Activated CD4-positive, alpha-beta T cell treated with anti-CD3 and anti-CD28 coated beads, Interleukin-2, amount 50 U/mL, for 1 hour (primary cell): Measurements from ENCODE around the gene CFAP251.
A peak's percentile ranks its signal among the peaks of the same experiment; 100 is the strongest.
"Not testable (repeated sequence)": the region's sequence is repeated elsewhere in the genome, so short reads cannot be mapped to it uniquely, and the experiment has no call there.

Source experiments
- DNase-seq: peaks from one replicate; pipeline ENCODE4 v3.0.0-alpha.2; 2020

CFAP251 gene

DNA sequence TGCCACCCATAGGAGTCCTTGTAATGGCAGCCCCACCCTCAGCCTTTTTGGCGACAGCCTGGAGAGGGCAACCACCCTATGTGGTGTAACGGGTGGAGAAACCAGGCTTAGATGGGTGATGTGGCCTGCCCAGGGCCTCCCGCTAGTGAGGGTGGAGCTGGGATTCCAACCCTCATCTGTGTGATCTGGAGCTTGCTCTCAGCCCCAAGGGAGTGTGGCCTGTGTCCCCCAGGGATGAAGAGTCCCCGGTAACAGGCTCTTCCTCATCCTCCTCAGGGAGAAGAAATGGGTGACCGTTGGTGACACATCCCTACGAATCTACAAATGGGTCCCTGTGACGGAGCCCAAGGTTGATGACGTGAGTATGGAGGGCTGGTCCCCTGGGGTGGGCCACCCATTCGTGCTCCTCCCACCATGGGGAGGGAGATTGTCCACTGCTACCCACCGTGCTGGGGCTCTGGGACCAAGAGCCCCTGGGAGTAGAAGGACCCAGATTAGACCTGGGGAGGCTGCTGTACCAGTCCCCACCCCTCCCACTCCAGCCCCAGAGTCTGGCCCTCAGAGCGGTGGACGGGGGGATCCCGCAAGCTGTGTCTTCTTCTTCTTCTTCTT is 112.1 kb downstream of the CFAP251 start:
- no peak for DNase-seq

DNA sequence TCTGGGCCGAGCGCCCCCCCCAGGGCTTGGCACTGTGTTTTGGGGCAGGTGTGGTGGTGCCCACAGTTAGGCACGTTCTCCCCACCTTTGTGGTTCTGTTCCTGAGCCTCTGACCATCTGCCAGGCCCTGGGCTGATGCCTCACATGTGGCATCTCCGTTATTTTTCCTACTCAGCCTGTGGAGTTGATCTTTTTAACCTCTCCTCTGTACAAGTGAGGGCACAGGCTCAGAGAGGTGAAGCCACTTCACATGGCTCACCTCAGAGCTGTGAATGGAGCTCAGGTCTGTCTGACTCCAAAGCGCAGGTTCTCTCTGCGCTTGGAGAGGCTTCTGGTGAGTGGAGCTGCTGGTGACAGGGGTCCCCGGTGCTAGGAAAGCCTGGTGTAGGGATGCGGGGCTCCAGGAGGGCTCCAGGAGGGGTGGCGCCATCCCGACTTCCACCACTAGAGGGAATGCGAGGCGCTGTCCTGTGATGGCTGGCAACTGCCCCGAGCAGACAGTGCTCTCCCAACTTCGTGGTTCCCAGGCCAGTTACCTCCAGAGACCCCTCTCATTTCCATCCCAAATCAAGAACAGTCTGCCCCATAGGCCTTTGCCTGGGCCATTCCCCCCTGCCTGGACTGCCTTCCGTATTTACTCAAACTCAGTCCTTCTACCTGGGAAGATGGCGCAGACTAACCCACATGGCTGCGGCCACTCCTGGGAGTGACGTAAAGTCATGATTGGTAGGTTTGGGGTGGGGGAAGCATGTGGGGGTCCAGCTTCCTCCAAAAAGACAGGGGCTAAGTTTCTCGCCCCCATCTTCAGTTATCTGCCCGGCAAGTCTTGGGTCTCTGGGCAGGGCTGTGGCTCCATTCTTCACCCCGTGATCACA is 113.2 kb downstream of the CFAP251 start:
- DNase-seq: peak; percentile 51

DNA sequence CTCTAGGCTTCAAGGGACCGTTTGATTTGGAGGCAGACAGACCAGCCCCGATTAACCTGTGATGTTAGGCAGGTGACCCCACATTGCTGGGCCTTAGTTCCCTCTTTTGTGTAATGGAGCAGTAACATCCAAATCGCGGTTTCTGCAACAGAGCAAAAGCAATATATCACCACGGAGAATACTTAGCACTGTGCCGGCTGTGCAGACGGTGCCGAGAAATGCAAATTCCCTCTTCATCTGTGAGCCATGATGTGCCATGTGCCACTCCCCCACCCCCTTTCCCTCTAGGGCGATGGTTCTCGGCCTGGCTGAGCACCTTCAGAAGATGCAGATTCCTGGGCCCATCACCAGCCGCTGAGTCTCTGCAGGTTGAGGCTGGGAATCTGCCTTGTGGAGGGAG is 114.2 kb downstream of the CFAP251 start:
- DNase-seq: no peak

DNA sequence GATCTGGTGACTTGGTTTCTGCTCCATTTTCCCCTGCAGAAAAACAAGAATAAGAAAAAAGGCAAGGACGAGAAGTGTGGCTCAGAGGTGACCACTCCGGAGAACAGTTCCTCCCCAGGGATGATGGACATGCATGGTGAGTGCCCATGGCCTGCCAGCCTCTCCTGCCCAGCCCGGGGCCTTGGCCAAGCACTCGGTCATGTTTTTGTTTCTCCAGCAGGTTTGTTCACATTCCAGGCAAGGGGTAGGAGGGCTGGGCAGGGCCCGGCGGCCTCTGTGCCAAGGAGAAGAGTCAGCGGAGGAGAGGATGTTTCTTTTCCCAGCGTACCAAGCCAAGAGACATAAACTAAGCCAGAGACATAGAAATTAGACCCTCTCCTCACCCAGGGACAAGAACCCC is 116.9 kb downstream of the CFAP251 start:
- DNase-seq: no peak

DNA sequence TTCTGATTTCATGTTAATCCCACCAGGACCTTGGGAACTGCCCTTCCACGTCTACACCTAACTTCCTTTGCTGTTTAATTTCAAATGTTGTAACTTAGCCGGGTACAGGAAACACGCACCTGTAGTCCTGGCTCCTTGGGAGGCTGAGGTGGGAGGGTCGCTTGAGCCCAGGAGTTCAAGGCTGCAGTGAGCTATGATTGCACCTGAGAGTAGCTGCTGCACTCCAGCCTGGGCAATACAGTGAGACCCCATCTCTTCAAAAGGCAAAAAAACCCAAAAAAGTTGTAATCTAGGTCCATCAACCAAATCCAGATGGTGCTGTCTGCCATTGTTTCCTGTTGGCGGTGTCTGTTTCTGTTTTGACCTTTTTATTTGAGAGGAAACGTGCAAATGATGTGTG is 117.8 kb downstream of the CFAP251 start:
- DNase-seq: no peak

DNA sequence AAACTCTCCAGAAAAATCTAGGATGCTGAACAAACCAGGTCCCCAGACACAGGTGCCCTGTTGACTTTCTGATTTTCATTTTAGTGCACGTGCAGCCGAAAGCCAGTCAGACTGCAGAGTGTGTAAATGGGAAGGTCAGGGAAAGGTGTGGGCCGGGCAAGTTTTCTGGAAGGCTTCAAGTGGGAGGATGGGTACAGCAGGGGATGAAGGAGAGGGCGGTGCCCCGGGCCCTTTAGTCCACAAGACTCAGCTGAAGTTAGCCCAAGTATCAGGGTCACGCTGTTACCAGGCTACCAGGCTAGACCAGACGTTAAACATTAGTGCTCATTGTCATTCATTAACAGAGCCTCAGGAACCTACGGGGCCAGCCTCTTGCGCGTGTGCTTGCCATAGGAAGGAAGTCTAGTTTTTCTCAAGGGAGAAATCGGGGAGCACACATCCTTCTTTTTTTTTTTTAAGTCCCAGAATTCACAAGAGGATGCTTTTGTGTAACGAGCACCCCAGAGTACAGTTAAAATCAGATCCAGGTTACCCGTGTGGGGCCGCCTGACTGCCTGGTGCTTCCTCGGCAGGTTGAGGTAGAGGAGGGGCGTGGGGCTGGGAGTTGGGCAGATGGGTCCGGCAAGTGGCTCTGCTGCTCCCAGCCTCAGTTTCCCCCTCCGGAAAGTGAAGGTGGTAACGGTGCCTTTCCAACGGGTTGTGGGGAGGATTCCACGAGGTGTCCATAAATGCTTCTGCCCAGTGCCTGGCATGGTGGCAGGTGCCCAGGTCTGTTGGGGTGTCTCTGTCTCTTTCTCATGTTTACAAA is 122.4 kb downstream of the CFAP251 start:
- DNase-seq: no peak

DNA sequence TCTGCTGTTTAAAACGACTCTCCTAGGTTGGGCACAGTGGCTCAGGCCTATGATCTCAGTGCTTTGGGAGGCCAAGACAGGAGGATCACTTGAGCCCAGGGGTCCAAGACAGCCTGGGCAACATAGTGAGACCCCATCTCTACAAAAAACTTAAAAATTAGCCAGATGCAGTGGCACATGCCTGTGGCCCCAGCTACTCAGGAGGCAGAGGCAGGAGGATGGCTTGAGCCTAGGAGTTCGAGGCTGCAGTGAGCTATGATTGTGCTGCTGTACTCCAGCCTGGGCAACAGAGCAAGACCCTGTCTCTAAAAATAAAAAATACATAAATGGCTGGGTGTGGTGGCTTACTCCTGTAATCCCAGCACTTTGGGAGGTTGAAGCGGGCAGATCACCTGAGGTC is 123.1 kb downstream of the CFAP251 start:
- DNase-seq: not testable (repeated sequence)

DNA sequence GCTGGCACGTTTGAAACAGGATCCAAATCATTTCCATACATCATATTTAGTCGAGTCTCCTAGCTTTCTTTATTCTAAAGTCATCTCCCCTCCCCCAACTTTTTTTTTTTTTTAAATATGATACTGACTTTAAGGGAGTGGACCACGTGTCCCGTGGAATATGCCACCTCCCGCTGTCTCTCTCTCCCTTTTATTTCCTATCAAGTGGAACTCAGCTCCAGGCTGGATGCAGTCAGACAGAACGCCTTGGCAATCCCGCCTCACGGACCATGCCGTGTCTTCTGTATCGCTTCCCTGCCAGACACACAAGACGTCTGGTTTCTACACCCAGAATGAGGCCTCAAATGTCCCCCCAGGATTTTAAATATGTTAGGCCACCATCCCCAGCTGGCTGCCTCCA is 124.5 kb downstream of the CFAP251 start:
- DNase-seq: no peak

DNA sequence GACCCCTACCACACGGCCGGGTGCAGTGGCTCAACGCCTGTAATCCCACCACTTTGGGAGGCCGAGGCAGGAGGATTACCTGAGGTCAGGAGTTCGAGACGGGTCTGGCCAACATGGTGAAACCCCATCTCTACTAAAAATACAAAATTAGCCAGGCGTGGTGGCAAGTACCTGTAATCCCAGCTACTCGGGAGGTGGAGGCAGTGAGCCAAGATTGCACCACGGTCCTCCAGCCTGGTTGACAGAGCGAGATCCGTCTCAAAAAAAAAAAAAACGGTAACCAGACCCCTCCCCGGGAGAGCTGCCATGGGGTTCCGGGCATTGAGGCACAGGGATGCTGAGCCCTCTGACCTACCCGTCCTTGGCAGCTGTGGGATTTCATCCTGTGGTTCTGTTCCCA is 125.1 kb downstream of the CFAP251 start:
- DNase-seq: no peak

DNA sequence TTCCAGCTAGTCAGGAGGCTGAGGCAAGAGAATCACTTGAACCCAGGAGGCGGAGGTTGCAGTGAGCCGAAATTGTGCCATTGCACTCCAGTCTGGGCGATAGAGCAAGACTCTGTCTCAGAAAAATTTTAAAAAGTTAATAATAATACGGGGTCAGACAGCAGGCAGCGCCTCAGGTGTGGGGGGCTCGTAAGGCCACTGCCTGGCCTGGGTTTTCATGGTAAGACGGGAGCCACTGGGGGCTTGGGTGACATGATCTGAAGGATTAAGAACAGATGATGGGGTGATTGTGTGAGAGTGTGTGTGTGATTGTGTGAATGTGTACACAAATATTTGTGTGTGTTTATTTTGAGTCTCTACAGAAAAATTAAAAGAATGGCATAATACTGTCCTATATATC is 126.9 kb downstream of the CFAP251 start:
- no peak for DNase-seq

DNA sequence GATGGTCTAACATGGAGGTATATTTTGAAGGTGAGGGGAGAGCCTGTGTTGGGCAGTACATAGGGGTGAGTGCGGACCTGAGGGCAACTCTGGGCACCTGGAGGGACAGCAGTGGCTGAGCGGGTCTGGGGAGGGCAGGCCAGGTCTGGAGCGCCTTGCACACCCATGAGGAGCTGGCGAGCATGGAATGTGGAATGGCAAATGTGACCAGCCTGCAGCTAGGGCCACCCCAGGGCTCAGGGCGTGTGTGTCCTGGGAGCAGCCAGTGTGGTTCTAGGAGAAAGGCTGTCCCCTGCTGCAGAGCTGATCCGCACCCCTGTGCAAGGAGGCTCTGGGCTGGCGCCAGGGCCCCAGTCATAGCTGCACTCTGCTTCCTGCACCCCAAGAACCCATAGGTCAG is 127.8 kb downstream of the CFAP251 start:
- no peak for DNase-seq

DNA sequence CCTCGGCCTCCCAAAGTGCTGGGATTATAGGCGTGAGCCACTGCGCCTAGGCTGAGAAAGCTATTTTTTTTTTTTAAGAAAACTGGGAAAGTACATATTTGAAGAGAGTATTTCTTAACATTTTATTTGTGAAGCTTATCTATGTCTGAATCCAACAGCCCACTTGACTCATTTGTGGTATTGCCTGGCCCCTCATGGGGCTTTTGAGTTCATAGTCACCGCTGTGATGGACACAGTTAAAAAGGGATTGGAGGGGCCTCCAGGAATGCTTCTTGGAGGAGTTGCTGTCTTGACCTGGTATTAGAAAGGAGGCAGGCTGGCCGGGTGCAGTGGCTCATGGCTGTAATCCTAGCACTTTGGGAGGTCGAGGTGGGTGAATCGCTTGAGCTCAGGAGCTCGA is 129.8 kb downstream of the CFAP251 start:
- DNase-seq: no peak

DNA sequence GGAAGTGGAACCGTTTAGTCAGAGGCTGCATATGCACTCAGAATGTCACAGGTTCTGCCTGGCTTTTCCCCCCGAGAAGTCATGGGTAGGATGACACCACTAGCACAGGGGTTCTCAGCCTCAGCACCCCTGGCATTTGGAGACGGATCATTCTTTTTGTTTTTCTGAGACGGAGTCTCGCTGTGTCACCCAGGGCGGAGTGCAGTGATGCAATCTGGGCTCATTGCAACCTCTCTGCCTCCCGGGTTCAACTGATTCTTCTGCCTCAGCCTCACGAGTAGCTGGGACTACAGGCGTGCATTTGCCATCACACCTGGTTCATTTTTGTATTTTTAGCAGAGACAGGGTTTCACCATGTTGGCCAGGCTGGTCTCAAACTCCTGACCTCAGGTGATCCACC is 131.4 kb downstream of the CFAP251 start:
- no peak for DNase-seq

DNA sequence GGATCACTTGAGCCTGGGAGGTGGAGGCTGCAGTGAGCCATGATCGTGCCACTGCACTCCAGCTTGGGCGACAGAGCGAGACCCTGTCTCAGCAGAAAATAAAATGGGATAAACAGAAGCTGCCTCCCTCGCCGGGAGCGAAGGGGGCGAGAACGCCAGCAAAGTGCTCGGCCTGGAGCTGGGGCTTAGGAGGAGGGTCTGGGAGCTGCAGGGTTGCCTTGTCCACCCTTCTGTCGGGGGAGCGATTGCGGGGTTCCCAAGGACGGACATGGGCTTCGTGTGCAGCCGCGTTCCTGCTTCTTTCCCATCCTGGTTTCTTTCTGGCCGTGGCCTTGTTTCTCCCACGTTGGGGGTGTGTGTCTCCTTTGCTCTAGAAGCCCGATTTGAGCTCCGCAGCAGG is 132.3 kb downstream of the CFAP251 start:
- no peak for DNase-seq

DNA sequence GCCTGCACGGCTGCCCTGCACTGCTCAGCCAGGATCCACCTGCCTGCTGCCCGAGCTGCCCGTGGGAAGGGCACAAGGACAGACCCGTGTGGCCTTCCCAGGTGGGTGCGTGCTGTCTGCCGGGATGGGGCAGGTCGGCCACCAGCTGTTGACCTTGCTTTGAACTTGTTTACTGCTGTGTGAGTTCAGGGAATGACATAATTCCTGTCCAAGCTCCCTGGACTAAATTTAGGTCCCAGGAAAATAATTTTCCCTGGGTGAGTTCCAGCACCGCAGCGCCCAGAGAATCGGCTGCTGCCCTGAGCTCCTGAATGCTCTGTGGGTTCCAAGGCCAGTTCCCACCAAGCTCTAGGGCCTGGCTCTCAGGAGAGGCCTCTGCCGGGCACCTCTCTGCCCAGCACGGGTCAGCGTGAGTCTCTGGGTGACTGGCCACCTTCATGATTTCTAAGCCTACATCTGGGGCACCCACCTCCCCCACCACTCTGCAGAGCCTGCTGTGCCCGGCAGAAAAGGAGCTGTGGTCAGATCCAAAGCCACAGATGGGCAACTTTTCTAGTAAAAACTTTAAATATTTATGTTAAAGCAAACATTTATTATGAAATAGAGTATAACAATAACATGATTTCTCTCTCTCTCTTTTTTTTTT is 133.0 kb downstream of the CFAP251 start:
- DNase-seq: no peak

DNA sequence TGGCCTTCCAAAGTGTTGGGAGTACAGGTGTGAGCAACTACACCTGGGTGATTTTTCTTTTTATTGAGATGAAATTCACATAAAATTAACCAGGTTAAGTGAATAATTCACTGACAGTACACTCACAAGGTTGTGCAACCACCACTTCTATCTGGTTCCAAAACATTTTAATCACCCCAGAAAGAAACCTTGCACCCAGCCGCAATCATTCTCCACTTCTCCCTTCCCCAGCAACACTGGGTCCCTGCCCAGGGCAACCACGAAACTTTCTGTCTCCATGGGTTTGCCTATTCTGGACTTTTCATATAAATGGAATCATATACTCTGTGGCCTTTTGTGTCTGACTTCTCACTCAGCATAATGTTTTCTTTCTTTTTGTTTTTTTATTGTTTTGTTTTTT is 133.9 kb downstream of the CFAP251 start:
- DNase-seq: no peak
